Head of caudate nucleus (tissue), 42 donors: Measurements from ENCODE around the gene RXFP1.

Source experiments
- DNase-seq, 42 donors: peaks; one replicate each; pipeline versions ENCODE4 v3.0.0 to v3.0.0-alpha.2; 2020 to 2021; ENCODE audit warnings: mixed read lengths in 7 of 42
- intact Hi-C: fragments of 100-400 bp; cut with DNase I; formaldehyde crosslinking; loops from one replicate; pipeline ENCODE4 v1.15.0; 2022

Gene RXFP1

DNA sequence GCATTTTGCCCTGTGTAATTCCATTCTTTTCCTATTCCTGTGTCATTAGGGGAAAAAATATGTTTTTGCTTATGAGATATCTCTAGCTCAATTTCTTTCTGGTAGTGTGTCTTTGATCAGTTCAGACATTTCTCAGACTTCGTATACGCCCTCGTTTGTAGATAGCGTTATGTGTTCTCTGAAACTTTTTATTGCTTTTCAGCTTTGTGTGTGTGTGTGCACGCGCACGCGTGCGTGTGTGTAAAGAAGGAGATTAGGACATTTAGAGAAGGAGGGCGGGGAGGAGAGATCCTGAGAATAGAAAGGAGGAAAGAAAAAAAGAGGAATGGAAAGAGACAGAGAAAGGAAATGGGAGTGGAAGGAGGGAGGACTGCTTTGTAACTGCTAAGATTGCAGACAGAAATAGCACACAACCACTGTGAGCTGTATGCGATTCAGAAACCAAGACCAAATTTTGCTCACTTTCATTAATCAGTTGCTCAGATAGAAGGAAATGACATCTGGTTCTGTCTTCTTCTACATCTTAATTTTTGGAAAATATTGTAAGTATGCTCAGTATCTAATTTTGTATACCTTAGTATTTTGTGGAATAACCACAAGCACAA is at the start of gene RXFP1:
Gene RXFP1, plus strand, starts transcription at position 399 of the 605 bp plus-strand sequence. Its CDS starts 95 bp downstream, at position 494.
- intact Hi-C loops: no loop called here
- no peak for DNase-seq

DNA sequence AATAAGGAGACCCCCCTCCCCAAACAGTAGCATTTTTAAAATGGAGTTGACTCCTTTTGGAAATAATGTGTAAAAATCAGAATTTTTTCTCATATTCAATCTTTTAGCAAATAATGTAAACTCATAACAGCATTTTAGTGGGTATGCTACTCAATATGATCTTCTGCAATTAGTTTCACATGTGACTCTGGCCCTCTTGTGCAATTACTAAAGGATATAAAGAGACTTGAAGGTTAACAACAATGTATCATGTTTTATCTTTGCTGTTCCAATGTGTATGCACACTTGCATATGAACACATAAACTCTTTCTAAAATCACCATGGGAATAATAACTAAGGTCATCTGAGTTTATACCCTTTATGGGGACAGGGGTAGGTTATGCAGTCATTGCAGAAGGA is 39.9 kb upstream of the RXFP1 start:
- no peak for DNase-seq
- intact Hi-C loops: no loop called here

DNA sequence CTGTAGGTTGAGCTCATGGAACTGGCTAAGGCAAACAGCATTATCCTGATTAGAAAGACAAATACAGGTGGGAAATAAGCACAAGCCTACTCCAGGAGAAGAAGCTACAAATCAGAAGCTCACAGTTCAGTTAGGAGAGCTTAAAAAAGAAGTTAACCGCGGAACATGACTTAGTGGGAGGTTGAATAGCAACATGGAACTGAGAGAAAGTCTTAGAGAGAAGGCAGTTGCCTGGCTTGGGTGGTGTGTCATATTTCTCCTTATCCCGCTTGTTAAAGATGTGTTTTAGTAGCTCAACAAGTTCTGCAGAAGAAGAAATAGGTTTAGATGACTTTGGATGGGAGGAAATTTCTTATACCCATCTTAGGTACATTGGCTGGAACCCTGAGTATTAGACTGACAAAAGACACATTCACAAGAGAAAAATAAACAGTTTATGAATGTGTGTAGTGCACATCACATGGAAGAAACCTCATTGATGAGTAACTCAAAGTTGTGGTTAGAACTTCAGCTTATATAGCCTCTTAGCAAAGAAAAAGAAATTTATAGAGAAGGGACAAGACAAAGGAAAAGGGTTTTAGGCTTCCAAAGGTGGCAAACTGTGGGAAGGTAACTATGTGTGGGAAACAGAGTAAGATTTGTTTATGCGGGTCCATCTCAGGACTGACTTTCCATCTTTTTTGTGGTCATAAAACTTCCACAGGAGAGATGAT is 37.4 kb upstream of the RXFP1 start:
- intact Hi-C loops: no loop called here
- DNase-seq: no peak

DNA sequence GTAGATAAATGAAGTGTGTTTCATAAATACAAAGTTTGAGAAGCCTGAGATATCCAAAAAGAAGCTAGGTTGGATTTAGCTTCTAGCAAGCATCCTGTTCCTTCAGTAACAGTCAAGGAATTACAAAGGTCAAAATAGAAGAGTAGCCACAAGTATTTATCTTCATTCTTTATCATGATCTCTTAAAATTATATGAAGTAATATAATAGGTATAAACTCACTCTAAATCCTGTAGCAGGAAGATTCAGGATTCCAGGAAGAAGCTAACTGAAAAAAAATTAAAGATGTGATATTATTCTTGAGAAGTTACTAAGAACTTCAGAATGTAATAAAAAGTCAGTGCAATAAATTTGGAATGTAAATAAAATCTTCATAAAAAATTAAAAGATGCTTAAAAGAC is 31.1 kb upstream of the RXFP1 start:
- intact Hi-C loops: no loop called here

DNA sequence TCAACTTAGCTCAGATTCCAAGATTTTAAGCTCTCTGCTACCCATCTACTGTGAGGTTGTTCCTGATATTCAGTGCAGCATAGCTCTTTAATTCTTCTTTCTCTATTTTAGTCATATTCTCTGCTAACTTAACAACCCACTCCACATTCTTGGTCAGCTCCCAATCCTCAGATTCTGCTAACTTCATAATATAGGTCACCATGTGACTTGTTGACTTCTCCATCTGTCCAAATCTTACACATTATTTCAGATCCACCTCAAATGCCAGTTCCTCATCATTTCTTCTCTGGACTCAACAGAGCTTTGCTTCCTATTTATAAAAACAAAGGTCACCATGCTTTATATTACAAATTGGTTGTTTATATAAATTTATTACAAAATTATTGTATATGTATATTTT is 29.3 kb upstream of the RXFP1 start:
- DNase-seq: no peak
- intact Hi-C loops: no loop called here

More for the DNA sequence above, 31.1 kb upstream of the RXFP1 start:
- DNase-seq: no peak

DNA sequence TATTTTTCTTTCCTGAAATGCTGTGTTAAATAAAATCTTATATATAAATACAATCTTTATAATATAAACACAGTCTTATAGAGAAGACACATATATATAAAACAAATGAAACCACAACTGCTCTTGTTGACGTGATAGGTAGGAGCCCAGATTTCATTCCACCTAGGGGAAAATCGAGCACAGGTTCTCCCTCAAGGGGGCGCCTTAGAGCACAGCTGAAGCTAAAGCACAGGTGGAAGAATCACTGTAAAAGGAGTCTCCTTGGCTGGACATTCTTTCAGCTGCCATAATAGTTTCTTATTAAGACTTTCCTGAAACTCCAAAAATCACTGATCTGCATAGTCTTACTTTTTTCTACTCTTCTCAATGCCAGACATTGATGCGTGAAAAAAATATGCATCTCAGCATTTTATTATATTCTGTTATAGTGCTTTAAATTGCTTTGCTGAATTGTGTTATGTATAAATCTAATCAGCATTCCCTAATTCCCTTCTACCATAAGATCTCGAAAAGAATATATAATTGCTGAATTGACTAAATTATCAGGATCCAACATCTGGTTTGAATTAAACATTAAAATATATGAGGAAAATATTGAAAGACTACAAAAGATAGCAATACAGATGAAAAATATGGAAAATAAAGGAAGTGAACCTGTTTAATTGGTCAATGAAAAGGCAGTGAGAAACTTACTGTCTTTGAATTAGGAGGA is 25.5 kb upstream of the RXFP1 start:
- DNase-seq: peak in 38 of 42 donors; percentile 7 to 76 (median 36)
- intact Hi-C loops: no loop called here

DNA sequence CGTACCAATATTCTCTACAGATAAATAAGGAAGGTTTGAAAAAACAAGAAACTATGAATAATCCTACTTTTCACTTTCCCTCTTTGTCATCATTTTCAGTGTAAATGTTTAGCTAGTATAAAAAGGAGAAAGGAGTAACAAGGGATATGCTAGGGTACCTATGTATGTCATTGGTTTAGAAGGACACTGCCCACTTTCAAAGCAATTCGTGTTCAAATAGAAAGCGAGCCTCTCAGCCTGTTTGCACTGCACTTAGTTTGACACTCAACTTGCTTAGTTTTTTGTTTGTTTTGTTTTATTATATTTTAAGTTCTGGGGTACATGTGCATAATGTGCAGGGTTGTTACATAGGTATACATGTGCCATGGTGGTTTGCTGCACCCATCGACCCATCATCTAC is 21.6 kb upstream of the RXFP1 start:
- intact Hi-C loops: no loop called here
- DNase-seq: no peak

DNA sequence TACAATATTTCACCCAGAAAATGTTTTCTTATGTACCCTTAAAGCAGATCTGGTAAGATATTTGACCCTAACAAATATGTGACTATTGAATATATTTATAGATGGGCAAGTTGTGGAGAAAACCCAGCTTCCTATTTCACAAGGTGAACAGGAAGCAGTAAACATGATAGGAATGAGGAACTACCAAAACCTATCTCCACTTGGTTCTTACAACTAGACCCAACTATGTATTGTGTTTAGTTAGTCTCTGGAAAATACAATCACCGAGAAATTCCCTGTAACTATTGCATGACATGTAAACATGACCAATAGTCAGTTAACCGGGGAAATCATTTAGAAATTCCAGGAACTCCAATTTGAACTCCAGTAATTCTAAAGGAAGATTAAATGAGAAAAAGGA is 8.4 kb upstream of the RXFP1 start:
- intact Hi-C loops: no loop called here
- DNase-seq: no peak

DNA sequence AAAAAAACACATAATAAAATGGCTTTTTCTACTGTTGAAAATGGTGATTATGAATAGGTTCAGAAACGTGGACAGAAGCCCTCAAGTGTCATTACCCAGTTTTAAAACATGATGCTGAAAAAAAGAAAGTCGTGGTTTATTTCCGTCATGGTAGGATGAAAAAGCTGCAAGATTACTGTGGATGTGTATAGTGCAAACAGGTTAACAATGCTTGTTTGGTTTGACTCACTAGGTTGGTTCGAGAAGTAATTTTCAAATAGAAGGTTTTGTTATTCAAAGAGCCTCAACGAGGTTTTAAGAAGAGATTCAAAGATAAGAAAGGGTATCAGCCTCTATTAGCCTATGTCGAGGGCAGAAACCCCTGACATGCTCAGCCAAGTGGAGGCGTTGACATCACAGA is 2.5 kb upstream of the RXFP1 start:
- intact Hi-C loops: no loop called here
- DNase-seq: no peak

DNA sequence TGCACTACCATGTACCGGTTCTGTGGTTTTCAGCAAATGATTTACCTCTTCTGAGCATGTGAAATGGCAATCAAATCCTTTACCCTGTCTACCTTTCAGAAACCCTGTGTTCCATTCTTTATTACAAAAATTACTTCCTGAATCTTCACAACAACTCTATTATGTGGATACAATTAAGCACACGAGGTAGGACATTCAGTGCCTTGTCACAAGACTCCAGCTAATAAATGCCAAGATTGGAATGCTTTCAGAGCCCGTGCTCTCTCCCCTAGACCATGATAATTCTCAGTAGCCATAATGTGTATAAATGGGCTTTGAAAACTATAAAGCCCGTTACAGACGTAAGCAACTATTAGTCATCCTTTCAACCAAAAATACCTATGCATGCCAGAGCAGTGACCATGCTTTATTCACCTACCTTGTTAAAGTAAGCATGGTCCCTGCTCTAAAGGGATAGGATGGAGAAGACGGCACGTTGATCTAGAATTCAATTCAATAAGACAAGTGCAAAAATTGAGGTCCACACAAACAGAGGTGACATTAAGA is 2.4 kb downstream of the RXFP1 start:
- intact Hi-C loops: no loop called here
- DNase-seq: no peak

DNA sequence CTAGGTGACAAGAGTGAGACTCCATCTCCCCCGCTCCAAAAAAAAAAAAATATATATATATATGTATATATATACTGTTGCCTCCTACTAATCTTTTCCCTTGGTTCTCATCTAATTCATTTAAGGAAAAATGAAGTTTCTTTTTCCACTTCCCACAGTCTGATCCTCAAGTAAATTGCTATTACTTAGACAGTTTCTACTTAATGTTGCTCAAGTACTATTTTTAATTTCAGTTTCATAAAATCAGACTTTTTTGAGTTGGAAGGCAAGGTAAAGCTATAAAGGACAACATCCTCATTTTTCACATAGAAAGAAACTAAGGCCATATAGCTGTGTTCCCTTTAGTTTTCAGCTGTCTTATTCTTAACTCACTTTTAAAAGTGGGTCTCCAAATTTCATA is 5.8 kb downstream of the RXFP1 start:
- DNase-seq: no peak
- intact Hi-C loops: no loop called here

DNA sequence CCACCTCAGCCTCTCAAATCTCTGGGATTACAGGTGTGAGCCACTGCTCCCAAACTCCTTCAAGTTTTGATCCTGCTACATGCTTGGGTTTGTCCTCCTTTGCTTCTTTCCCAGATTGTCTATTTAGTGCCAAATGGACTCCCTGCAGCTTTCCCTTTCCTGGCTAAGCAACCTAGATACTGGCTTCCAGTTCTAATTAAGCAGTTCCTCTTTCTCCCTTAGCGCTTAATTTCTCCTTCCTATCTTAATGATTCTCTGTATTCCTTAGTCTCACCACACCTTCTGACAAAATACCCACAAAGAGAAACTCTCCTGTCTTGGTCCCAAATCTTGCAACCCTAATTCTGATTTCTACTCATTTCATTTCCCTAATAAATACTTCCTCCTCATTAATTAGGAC is 7.8 kb downstream of the RXFP1 start:
- intact Hi-C loops: no loop called here
- DNase-seq: no peak

DNA sequence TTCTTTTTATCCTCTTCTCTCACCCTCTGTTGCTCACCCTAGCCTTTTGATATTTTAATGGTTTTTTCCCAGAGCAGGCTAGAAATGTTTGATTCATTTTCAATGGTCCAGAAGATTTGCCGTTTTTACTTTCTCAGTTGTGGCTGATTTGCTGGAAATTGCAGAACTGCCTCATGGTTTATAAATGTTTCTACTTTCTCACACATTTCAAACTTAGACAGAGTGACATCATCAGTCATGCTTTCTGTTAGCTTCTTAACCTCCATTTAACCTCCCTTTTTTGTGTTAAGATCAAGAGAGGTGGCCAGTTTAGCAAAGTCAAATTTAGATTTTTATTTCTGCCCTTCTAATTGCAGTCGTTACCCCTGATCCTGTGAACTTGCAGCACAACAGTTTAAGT is 8.7 kb downstream of the RXFP1 start:
- intact Hi-C loops: no loop called here
- DNase-seq: no peak

DNA sequence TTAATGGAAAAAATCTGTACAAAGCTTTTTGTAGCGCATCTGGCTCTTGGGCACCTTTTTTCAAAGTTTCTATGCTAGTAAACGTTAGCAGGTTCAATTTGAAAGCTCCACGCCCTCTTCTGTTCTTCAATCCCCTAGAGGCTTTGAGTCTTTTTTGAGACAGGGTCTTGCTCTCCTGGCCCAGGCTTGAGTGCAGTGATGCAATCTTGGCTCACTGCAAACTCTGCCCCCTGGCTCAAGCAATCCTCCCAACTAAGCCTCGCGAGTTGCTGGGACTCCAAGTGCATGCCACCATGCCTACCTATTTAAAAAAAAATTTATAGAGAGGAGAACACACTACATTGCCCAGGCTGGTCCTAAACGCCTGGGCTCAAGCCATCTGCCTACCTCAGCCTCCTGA is 9.2 kb downstream of the RXFP1 start:
- DNase-seq: no peak
- intact Hi-C loops: no loop called here

DNA sequence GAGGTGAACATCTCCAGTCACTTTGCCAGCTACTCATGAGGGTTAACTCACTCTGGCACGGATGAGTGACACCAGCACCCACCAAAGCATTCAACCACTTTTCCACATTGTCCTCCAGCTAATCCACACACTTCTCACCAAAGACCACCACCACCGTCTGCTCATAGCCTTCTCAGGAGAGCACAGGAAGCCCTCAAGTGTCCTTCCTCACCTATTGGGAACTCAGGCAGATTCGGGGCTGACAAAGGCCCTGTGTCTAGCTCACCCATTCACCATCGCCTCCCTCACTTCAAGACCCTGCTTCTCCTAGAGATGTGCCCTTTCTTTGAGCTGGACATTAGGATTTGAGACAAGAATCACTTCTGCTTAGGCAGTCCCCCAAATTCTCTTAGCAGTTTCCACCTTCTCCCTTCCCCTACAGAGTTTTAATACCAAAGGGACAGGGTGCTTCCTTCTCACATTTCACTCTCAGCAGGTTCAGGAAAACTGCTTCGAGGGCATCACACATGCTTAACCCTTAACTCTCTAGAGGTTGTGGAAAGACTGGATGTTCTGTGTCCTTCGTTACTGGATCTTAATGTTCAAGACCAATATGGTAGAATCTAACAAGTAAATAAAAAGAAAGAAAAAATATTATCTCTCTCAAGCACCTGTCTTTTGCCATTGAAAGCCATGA is 11.0 kb downstream of the RXFP1 start:
- intact Hi-C loops: no loop called here

DNA sequence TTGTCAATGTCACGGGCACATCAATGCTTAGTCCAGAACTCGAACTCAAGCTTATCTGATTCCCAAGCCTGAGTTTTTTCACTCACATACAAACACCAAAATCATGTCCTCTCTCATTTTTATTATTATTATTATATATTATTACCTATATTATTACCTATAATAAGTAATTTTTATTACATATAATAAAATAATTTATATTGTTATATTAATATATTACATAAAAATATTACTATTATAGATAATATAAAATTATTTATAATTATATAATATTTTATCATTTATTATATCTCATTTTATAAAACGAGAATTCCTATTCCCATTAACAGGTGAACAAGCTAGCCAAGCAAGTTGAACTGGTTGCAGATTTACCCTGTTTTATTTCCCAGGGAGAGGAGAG is 13.0 kb downstream of the RXFP1 start:
- intact Hi-C loops: no loop called here
- DNase-seq: no peak

More for the DNA sequence above, 11.0 kb downstream of the RXFP1 start:
- DNase-seq: no peak

DNA sequence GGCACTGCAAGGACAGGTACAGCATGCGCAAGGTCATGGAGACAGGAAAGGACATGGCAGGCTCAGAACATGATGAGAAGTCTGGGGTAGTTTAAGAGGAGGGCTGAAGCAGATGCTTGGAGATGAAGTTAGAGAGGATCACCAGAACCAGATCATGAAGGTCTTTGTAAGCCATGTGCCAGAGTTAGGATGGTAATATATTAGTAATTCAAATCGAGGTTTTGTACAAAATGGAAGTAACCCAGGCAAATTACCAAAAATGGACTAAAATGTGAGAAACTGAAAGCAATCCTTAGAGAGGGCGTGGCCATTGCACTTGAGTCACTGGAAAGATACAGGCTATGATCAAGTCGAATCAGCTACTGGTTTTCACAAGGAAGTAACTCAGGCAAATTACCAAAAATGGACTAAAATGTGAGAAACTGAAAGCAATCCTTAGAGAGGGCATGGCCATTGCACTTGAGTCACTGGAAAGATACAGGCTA is 13.5 kb downstream of the RXFP1 start:
- intact Hi-C loops: no loop called here

DNA sequence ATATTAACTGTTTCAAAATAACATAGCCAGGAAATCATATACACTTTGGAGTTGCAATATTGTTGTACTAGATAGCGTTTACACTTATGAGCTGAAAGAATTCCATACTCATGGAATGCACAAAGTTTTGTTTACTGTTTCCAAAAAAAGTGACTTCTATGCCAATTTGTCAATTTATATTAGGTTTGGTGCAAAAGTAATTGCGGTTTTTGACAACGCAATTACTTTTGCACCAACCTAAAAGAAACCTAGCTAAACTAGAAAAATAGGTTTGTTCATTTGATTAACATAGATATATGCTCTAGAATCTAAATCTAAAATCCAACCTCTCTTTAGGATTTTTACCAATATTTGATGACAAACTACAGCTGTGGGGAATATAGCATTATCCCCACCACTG is 15.2 kb downstream of the RXFP1 start:
- intact Hi-C loops: no loop called here
- DNase-seq: no peak

More for the DNA sequence above, 13.5 kb downstream of the RXFP1 start:
- DNase-seq: no peak

DNA sequence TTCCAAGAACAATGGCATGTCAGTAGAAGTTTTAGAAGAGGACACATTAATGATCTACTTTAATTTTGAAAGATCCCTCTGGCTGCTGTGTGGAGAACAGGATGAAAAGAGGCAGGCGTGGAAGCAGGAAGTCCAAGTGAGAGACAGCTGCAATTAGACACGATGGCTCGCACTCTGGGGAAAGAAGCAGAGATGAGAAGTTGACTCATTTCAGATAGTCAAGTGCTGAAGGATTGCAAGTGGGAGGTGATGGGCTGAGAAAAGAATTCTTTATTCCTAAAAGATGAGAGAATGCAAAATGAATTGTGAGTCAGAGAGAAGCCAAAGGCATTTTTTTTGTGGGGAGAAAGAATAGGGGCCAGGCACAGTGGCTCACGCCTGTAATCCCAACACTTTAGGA is 16.5 kb downstream of the RXFP1 start:
- intact Hi-C loops: no loop called here

DNA sequence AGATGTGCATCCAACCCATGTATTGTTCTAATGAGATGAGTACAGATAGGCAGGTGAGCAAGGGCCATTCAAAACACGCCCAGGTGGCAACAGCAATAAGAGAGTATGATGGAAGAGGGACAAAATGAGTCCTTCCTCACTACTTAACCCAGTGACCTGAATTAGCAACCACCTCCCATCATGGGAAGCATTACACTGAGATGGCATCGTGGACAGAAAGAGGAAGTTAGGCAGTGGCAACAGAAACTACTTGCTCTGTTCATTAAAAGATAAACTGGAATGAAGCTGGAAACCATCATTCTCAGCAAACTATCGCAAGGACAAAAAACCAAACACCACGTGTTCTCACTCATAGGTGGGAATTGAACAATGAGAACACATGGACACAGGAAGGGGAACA is 17.2 kb downstream of the RXFP1 start:
- no peak for DNase-seq
- intact Hi-C loops: no loop called here

More for the DNA sequence above, 16.5 kb downstream of the RXFP1 start:
- DNase-seq: peak in 19 of 42 donors; percentile 2 to 74 (median 18)
